Uterus (tissue), 2 donors: ENCODE data around the gene PPIG.

Source experiments
- CTCF ChIP-seq, 4 experiments: fragments of 200-600 bp in 2 of 4; fragments of 450-650 bp in 2 of 4; sonication (generic) in 2 of 4; IDR thresholded peaks; one replicate each; pipeline ENCODE4 v1.5.1; 2016 to 2019; ENCODE audit warnings: antibody characterized with exemption in 4 of 4, mild to moderate bottlenecking in 2 of 4, moderate library complexity in 1 of 4
- POLR2A ChIP-seq, 2 donors: fragments of 450-650 bp; IDR thresholded peaks; one replicate each; pipeline ENCODE4 v1.6.1; 2016; ENCODE audit warnings: antibody characterized with exemption in 2 of 2, mild to moderate bottlenecking in 1 of 2, moderate library complexity in 1 of 2

DNA sequence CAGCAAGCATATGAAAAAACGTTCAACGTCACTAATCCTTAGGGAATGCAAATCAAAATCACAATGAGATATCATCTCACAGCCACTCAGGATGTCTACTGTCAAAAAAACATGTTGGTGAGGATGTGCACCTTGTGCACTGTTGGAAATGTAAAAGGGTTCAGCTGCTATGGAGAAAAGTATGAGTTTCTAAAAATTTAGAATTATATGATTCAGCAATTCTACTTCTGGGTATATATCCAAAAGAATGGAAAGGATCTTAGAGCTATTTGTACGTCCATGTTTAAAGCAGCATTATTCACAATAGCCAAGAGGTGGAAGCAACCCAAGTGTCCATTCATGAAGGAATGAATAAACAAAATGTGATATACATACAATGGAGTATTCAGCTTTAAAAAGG lies 60.0 kb downstream of the PPIG start:
- TF ChIP-seq CTCF (IDR thresholded peaks at IDR 0.05), result no peak
- TF ChIP-seq POLR2A (IDR thresholded peaks at IDR 0.05), result no peak
